WTC11 (cell line): Measurements from ENCODE around the gene HDAC1. TPM values are rescaled to one million over a fixed set of nuclear protein-coding genes. Genes with fewer than 3 reads are reported as not detected.

ENCODE experiments used
- ATAC-seq: fragments of 200-7000 bp; cut with Tn5 transposase; 2 replicates; pipeline ENCODE4 v1.10.0; 2021; ENCODE audit warnings: mild to moderate bottlenecking, moderate library complexity
- CTCF ChIA-PET: fragments of 300-600 bp; sonication (Branson Sonifier 250); formaldehyde crosslinking; loops from one replicate; lab custom pipeline; 2021; ENCODE audit warnings: antibody characterized with exemption; lab: Charles Lee
- POLR2A ChIA-PET: fragments of 350-600 bp; sonication (Branson Sonifier 250); formaldehyde crosslinking; loops from one replicate; lab custom pipeline; 2021; ENCODE audit warnings: antibody characterized with exemption; lab: Charles Lee
- DNase-seq: peaks from one replicate; pipeline ENCODE4 v3.0.0; 2021; ENCODE audit warnings: low spot score
- H3K27ac Mint-ChIP-seq: 2 replicates; pipeline ENCODE4 v1.8.0; 2021; ENCODE audit warnings: mixed read lengths
- H3K27me3 Mint-ChIP-seq: 2 replicates; pipeline ENCODE4 v1.8.0; 2021; ENCODE audit warnings: low read depth, mild to moderate bottlenecking, moderate library complexity, mixed read lengths
- H3K36me3 Mint-ChIP-seq: 2 replicates; pipeline ENCODE4 v1.8.0; 2021; ENCODE audit warnings: mixed read lengths
- H3K4me1 Mint-ChIP-seq: 2 replicates; pipeline ENCODE4 v1.8.0; 2022; ENCODE audit warnings: mixed read lengths
- H3K4me3 Mint-ChIP-seq: 2 replicates; pipeline ENCODE4 v1.8.0; 2021; ENCODE audit warnings: mild to moderate bottlenecking, moderate library complexity, mixed read lengths
- H3K9me3 Mint-ChIP-seq: 2 replicates; pipeline ENCODE4 v1.8.0; 2021; ENCODE audit warnings: mixed read lengths
- ELF4 ChIP-seq: sonication (generic); formaldehyde crosslinking; IDR thresholded peaks from 2 replicates; pipeline ENCODE4 v1.8.1; 2022; ENCODE audit warnings: low read depth, mild to moderate bottlenecking, moderate library complexity, missing genetic modification reagents
- ERG ChIP-seq: fragments of 250-450 bp; sonication (Bioruptor Pico); IDR thresholded peaks from 2 replicates; pipeline ENCODE4 v1.8.0; 2021; ENCODE audit warnings: mild to moderate bottlenecking
- ESRRA ChIP-seq: sonication (generic); formaldehyde crosslinking; IDR thresholded peaks from 2 replicates; pipeline ENCODE4 v1.8.1; 2022; ENCODE audit warnings: mild to moderate bottlenecking, missing genetic modification reagents, borderline replicate concordance
- FOXP1 ChIP-seq: sonication (generic); formaldehyde crosslinking; IDR thresholded peaks from 2 replicates; pipeline ENCODE4 v1.8.0; 2022; ENCODE audit warnings: missing genetic modification reagents, mild to moderate bottlenecking, moderate library complexity, borderline replicate concordance
- JUN ChIP-seq: sonication (generic); formaldehyde crosslinking; IDR thresholded peaks from 2 replicates; pipeline ENCODE4 v1.8.0; 2023; ENCODE audit warnings: mild to moderate bottlenecking, missing genetic modification reagents
- NFATC4 ChIP-seq: fragments of 250-450 bp; sonication (Bioruptor Pico); IDR thresholded peaks from 2 replicates; pipeline ENCODE4 v1.9.0; 2021; ENCODE audit warnings: mild to moderate bottlenecking
- NR1H2 ChIP-seq: sonication (generic); formaldehyde crosslinking; IDR thresholded peaks from 2 replicates; pipeline ENCODE4 v1.9.0; 2021; ENCODE audit warnings: mild to moderate bottlenecking, moderate library complexity, missing genetic modification reagents
- PREB ChIP-seq: sonication (generic); formaldehyde crosslinking; IDR thresholded peaks from 2 replicates; pipeline ENCODE4 v1.8.1; 2022; ENCODE audit warnings: mild to moderate bottlenecking, missing genetic modification reagents, moderate library complexity, borderline replicate concordance
- STAT6 ChIP-seq: sonication (generic); formaldehyde crosslinking; conservative IDR thresholded peaks from 2 replicates; pipeline ENCODE4 v1.8.1; 2023; ENCODE audit warnings: mild to moderate bottlenecking, low read depth, missing genetic modification reagents, moderate library complexity
- ZBTB43 ChIP-seq: sonication (generic); formaldehyde crosslinking; IDR thresholded peaks from 2 replicates; pipeline ENCODE4 v1.8.1; 2023; ENCODE audit warnings: mild to moderate bottlenecking, missing genetic modification reagents
- ZNF121 ChIP-seq: sonication (generic); formaldehyde crosslinking; IDR thresholded peaks from 2 replicates; pipeline ENCODE4 v1.8.0; 2023; ENCODE audit warnings: missing genetic modification reagents
- ZNF532 ChIP-seq: fragments of 250-450 bp; sonication (Bioruptor Pico); IDR thresholded peaks from 2 replicates; pipeline ENCODE4 v1.9.0; 2021; ENCODE audit warnings: mild to moderate bottlenecking, borderline replicate concordance
- total RNA-seq: library from RNA; stranded (reverse); gene quantifications from 3 replicates; pipeline ENCODE4 v1.2.3, GENCODE V29; 2021

The HDAC1 gene
- total RNA-seq, 1 experiment from 2014 or later = 108 TPM

GRCh38 chr1:32336963-32337675 lies 45.2 kb downstream of the HDAC1 start (continued):
- TF ChIP-seq PREB (CRISPR knock-in tag) = no peak
- TF ChIP-seq ESRRA = no peak
- no peak for TF ChIP-seq ZNF532

DNA sequence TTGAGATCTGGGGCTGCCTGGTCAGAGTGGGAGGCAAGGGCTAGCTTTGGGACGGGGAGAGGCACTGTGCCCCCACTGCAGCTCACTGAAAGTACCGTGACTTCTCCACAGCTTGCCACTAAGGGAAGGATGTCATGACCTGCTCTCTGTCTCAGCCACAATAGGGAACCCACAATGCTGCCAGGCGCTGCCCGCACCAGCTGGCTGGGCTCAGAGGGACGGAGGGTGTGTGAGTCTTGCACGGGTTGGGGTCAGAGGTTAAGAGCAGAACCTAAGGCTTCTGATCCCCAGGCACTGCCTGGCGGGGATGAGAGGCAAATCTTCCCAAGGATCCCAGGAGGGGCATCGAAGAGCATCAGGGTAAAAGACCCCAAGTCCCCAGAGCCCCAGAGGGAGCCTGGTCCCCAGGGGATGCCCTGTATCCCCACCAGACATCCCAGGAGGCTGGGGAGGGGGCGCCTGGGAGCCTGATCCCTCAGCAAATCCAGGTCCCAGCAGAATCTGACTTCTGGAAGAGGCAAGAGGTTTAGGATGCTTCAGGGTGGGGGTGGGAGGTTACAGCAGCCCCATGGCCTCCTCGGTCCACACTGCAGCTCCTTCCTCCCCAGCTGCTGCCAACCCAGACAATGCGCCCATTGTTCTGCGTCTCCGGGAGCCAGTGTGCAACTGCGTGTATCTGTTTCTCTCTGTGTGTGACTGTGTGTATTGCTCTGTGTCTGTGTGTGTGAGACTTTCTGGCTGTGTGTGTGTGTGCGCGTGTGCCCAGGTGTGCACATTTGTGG lies 46.2 kb downstream of the HDAC1 start:
- ChIA-PET POLR2A (interaction anchor here (0.6 to 2.8 kb wide), 2 partner anchors 90 to 122 kb away, joined by 4 to 11 read pairs; no protein-coding TSS in a partner anchor), CTCF (interaction anchor here (0.6 to 2.4 kb wide), 3 partner anchors 13 to 929 kb away, joined by 3 to 17 read pairs (median 4); no protein-coding TSS in a partner anchor)
- Mint-ChIP-seq H3K27ac (peak overlapping the region; percentile 34; the same call in 1 of the 2 replicates), H3K9me3 (no peaks in the 10 kb centered on the region), H3K4me1 (peaks cover 37% of the 10 kb centered on the region), H3K4me3 (no peak overlapping the region), H3K27me3 (peaks cover 16% of the 10 kb centered on the region)
- ATAC-seq (no peak), DNase-seq (no peak)
- TF ChIP-seq JUN (no peak), NFATC4 (CRISPR knock-in tag) (no peak), ELF4 (CRISPR knock-in tag) (no peak), ZNF121 (CRISPR knock-in tag) (no peak), ZBTB43 (CRISPR knock-in tag) (no peak), ERG (CRISPR knock-in tag) (no peak), STAT6 (CRISPR knock-in tag) (no peak), NR1H2 (CRISPR knock-in tag) (no peak), FOXP1 (CRISPR knock-in tag) (no peak)
- TF ChIP-seq, all 79 proteins: peak for 0
- peaks cover 14% of the 10 kb centered on the region for H3K36me3 Mint-ChIP-seq
